Suprapubic skin (tissue), 4 donors: ENCODE data around the gene MAP4K5. TPM values are rescaled to one million over a fixed set of nuclear protein-coding genes. Genes with fewer than 3 reads are reported as not detected.
"Not testable (repeated sequence)": the region's sequence is repeated elsewhere in the genome, so short reads cannot be mapped to it uniquely, and the experiment has no call there.

ENCODE experiments used
- DNase-seq, 2 donors: peaks; one replicate each; pipeline ENCODE4 v3.0.0-alpha.2; 2019; ENCODE audit warnings: low spot score in 2 of 2
- H3K27ac ChIP-seq: fragments of 200-600 bp; sonication (generic); one replicate; pipeline ENCODE4 v1.5.1; 2019
- H3K27me3 ChIP-seq: fragments of 200-600 bp; sonication (generic); one replicate; pipeline ENCODE4 v1.5.1; 2019
- H3K36me3 ChIP-seq: fragments of 200-600 bp; sonication (generic); one replicate; pipeline ENCODE4 v1.5.1; 2019
- H3K4me1 ChIP-seq: fragments of 200-600 bp; sonication (generic); one replicate; pipeline ENCODE4 v1.5.1; 2019
- H3K4me3 ChIP-seq: fragments of 200-600 bp; sonication (generic); one replicate; pipeline ENCODE4 v1.5.1; 2019; ENCODE audit warnings: mild to moderate bottlenecking
- H3K9me3 ChIP-seq: fragments of 200-600 bp; sonication (generic); one replicate; pipeline ENCODE4 v1.5.1; 2019
- CTCF ChIP-seq, 2 donors: fragments of 200-600 bp in 1 of 2; fragments of 450-650 bp in 1 of 2; sonication (generic) in 1 of 2; IDR thresholded peaks; one replicate each; pipeline ENCODE4 v1.5.1; 2016 to 2019; ENCODE audit warnings: antibody characterized with exemption in 2 of 2, mild to moderate bottlenecking in 1 of 2, moderate library complexity in 1 of 2
- EP300 ChIP-seq: sonication (generic); formaldehyde crosslinking; IDR thresholded peaks from one replicate; pipeline ENCODE4 v1.6.1; 2017; ENCODE audit warnings: antibody characterized with exemption
- POLR2A ChIP-seq, 2 donors: fragments of 450-650 bp; IDR thresholded peaks; one replicate each; pipeline ENCODE4 v1.6.1; 2017; ENCODE audit warnings: antibody characterized with exemption in 2 of 2, mild to moderate bottlenecking in 2 of 2, moderate library complexity in 2 of 2
- POLR2AphosphoS5 ChIP-seq, 3 donors: sonication (generic); formaldehyde crosslinking; IDR thresholded peaks; one replicate each; pipeline ENCODE4 v1.6.1; 2017; ENCODE audit warnings: antibody characterized with exemption in 3 of 3
- WGBS: methylation state at CpG from one replicate; pipeline ENCODE4 v1.1.5; 2018; 5-methylcytosine and 5-hydroxymethylcytosine counted together
- total RNA-seq, 4 donors: library from RNA; depleted of rRNA; stranded (reverse); fragments of >200 nt; gene quantifications; one replicate each; pipeline ENCODE4 v1.1.0, GENCODE V29; 2016

Gene MAP4K5
- total RNA-seq, 4 donors from 2014 or later: 109 to 226 (median 125) TPM

- H3K27me3 ChIP-seq: no peaks in the 10 kb centered on the region
- H3K27ac ChIP-seq: no peak overlapping the region
- peaks cover 21% of the 10 kb centered on the region for H3K9me3 ChIP-seq
- peaks cover 2% of the 10 kb centered on the region for H3K36me3 ChIP-seq
- H3K4me1 ChIP-seq: no peaks in the 10 kb centered on the region
- H3K4me3 ChIP-seq: no peak overlapping the region
- no peak for DNase-seq
- TF ChIP-seq EP300 (no peak), POLR2A (IDR thresholded peaks at IDR 0.05) (no peak), CTCF (IDR thresholded peaks at IDR 0.05) (no peak), POLR2AphosphoS5 (IDR thresholded peaks at IDR 0.05) (no peak)
These were observed 37.4 kb upstream of the MAP4K5 start for GRCh38 chr14:50569714-50570274.

GRCh38 chr14:50562841-50563240, 30.5 kb upstream of the MAP4K5 start:
- 40% methylated on average over 1 of the region's 1 CpG for WGBS
- no peak overlapping the region for H3K4me3 ChIP-seq
- H3K27ac ChIP-seq: no peak overlapping the region
- peaks cover 21% of the 10 kb centered on the region for H3K4me1 ChIP-seq
- no peaks in the 10 kb centered on the region for H3K36me3 ChIP-seq
- no peaks in the 10 kb centered on the region for H3K27me3 ChIP-seq
- TF ChIP-seq EP300 (no peak), CTCF (IDR thresholded peaks at IDR 0.05) (no peak)
- no peak for DNase-seq
- no peaks in the 10 kb centered on the region for H3K9me3 ChIP-seq

- DNase-seq: peak; percentile 89 to 91
- Histone ChIP-seq H3K4me3 (peak overlapping the region; percentile 94), H3K4me1 (peaks cover 21% of the 10 kb centered on the region), H3K36me3 (no peaks in the 10 kb centered on the region), H3K9me3 (no peaks in the 10 kb centered on the region), H3K27ac (peak overlapping the region; percentile 95), H3K27me3 (no peaks in the 10 kb centered on the region)
- WGBS: under 1% methylated on average over 21 of the region's 21 CpGs
- TF ChIP-seq CTCF (IDR thresholded peaks at IDR 0.05): no peak
- TF ChIP-seq POLR2AphosphoS5 (IDR thresholded peaks at IDR 0.05): peak in 1 of 3 donors; percentile 42
- no peak for TF ChIP-seq EP300
These were observed 28.5 kb upstream of the MAP4K5 start for GRCh38 chr14:50560931-50561285.

GRCh38 chr14:50559990-50560930, 27.9 kb upstream of the MAP4K5 start, which contains the start of gene ATL1:
Gene ATL1, plus strand, starts transcription at chr14:50560145. Its CDS starts 121 bp downstream, at chr14:50560266.
- Histone ChIP-seq H3K36me3 (no peaks in the 10 kb centered on the region), H3K9me3 (no peaks in the 10 kb centered on the region), H3K4me1 (peaks cover 21% of the 10 kb centered on the region), H3K27me3 (no peaks in the 10 kb centered on the region), H3K27ac (peak within 1 kb of the TSS; percentile 95), H3K4me3 (peak within 1 kb of the TSS; percentile 94)
- TF ChIP-seq POLR2AphosphoS5 (IDR thresholded peaks at IDR 0.05) (peak in 2 of 3 donors; percentile 13 to 25), POLR2A (IDR thresholded peaks at IDR 0.05) (peak in 1 of 2 donors; percentile 22), CTCF (IDR thresholded peaks at IDR 0.05) (no peak), EP300 (no peak)
- DNase-seq: peak; percentile 81 to 90
- WGBS: 0% methylated on average over 32 of the region's 66 CpGs

GRCh38 chr14:50552796-50553195, 20.4 kb upstream of the MAP4K5 start:
- DNase-seq, H3K4me1 ChIP-seq, H3K27ac ChIP-seq, H3K9me3 ChIP-seq, H3K36me3 ChIP-seq, H3K4me3 ChIP-seq, H3K27me3 ChIP-seq: not testable (repeated sequence)
- WGBS: 88% methylated on average over 3 of the region's 3 CpGs
